ENCODE measurements around the gene KPNB1. TPM values are rescaled to one million over a fixed set of nuclear protein-coding genes. Genes with fewer than 3 reads are reported as not detected.

The KPNB1 gene
- 100 to 1,000 TPM; 134 to 207 (median 170) TPM for total RNA-seq

- peaks cover 11 to 18% of the 10 kb centered on the region in 2 donors for H3K4me1 ChIP-seq
These were observed at the start of gene KPNB1 for GRCh38 chr17:47649153-47649971. KPNB1 (plus strand) TSS chr17:47649919; CDS start chr17:47650245, 326 bp downstream.

GRCh38 chr17:47603830-47604597 lies 45.7 kb upstream of the KPNB1 start:
- Histone ChIP-seq H3K27me3 (no peaks in the 10 kb centered on the region), H3K4me1 (peaks cover 0 to 10% of the 10 kb centered on the region in 2 donors), H3K4me3 (replicated peaks in 1 of 3) (no peak overlapping the region), H3K36me3 (peaks cover 38 to 41% of the 10 kb centered on the region in 2 donors), H3K27ac (peak overlapping the region in 1 of 3 donors; percentile 26), H3K9me3 (no peaks in the 10 kb centered on the region)
- no peak for DNase-seq
- no peak for TF ChIP-seq POLR2A (IDR thresholded peaks at IDR 0.05)
- TF ChIP-seq, protein P1, sequence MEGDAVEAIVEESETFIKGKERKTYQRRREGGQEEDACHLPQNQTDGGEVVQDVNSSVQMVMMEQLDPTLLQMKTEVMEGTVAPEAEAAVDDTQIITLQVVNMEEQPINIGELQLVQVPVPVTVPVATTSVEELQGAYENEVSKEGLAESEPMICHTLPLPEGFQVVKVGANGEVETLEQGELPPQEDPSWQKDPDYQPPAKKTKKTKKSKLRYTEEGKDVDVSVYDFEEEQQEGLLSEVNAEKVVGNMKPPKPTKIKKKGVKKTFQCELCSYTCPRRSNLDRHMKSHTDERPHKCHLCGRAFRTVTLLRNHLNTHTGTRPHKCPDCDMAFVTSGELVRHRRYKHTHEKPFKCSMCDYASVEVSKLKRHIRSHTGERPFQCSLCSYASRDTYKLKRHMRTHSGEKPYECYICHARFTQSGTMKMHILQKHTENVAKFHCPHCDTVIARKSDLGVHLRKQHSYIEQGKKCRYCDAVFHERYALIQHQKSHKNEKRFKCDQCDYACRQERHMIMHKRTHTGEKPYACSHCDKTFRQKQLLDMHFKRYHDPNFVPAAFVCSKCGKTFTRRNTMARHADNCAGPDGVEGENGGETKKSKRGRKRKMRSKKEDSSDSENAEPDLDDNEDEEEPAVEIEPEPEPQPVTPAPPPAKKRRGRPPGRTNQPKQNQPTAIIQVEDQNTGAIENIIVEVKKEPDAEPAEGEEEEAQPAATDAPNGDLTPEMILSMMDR (IDR thresholded peaks at IDR 0.05): no peak
- WGBS, 2 donors: 67 to 72% methylated on average over 4 of the region's 4 CpGs
- intact Hi-C loops (cut with DNase I): no loop called here

More at GRCh38 chr17:47649153-47649971, at the start of gene KPNB1:
- H3K27me3 ChIP-seq: no peaks in the 10 kb centered on the region
- H3K27ac ChIP-seq: peak within 1 kb of the TSS; percentile 79 to 92 (median 89)
- no peaks in the 10 kb centered on the region for H3K9me3 ChIP-seq
- DNase-seq: peak; percentile 100
- intact Hi-C loops (cut with DNase I): no loop called here
- peak in 1 of 2 donors; percentile 73 for TF ChIP-seq POLR2A (IDR thresholded peaks at IDR 0.05)
- TF ChIP-seq, protein P1 (IDR thresholded peaks at IDR 0.05): no peak
- WGBS, 2 donors: 0 to 1% methylated on average over 41 to 57 of the region's 74 CpGs
- H3K36me3 ChIP-seq: peaks cover 16 to 22% of the 10 kb centered on the region in 2 donors
- H3K4me3 ChIP-seq (replicated peaks in 1 of 3): peak within 1 kb of the TSS; percentile 64 to 97 (median 94)

DNA sequence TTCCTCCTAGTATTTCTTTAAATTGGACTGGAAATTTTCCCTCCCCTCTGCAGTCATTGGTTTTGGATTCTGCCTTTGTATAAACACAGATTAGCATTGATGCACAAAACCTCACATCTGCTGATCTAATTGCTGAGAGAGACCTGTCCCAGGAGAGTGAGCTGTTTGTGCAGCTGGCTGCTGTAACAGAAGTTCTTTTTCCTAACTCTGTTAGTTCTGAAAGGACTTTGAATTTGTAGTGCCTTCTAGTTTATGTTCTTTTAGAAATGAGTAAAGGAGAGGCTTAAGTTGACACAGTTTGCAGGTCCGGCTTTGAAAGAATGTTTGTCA lies 45.2 kb upstream of the KPNB1 start:
- Histone ChIP-seq H3K4me1 (peaks cover 0 to 10% of the 10 kb centered on the region in 2 donors), H3K27ac (peak overlapping the region in 1 of 3 donors; percentile 17), H3K36me3 (peaks cover 38 to 41% of the 10 kb centered on the region in 2 donors), H3K4me3 (replicated peaks in 1 of 3) (no peak overlapping the region), H3K9me3 (no peaks in the 10 kb centered on the region), H3K27me3 (no peaks in the 10 kb centered on the region)
- WGBS, 2 donors: 43 to 54% methylated on average over 1 of the region's 1 CpG
- no peak for TF ChIP-seq POLR2A (IDR thresholded peaks at IDR 0.05)
- TF ChIP-seq, protein P1 (IDR thresholded peaks at IDR 0.05): no peak
- intact Hi-C loops (cut with DNase I): no loop called here
- no peak for DNase-seq

GRCh38 chr17:47605011-47605410 lies 44.7 kb upstream of the KPNB1 start:
- Histone ChIP-seq H3K4me1 (peaks cover 0 to 10% of the 10 kb centered on the region in 2 donors), H3K27me3 (no peaks in the 10 kb centered on the region), H3K27ac (peak overlapping the region in 1 of 3 donors; percentile 35), H3K36me3 (peaks cover 35 to 37% of the 10 kb centered on the region in 2 donors), H3K9me3 (no peaks in the 10 kb centered on the region), H3K4me3 (replicated peaks in 1 of 3) (no peak overlapping the region)
- WGBS, 2 donors: 65 to 83% methylated on average over 1 of the region's 1 CpG
- intact Hi-C loops (cut with DNase I): no loop called here
- no peak for TF ChIP-seq POLR2A (IDR thresholded peaks at IDR 0.05)
- TF ChIP-seq, protein P1 (IDR thresholded peaks at IDR 0.05): no peak
- DNase-seq: no peak

Measured in thyroid gland (tissue), 4 donors.